Measurements from ENCODE around the gene PDLIM3. TPM values are rescaled to one million over a fixed set of nuclear protein-coding genes. Genes with fewer than 3 reads are reported as not detected.
"Not testable (repeated sequence)": the region's sequence is repeated elsewhere in the genome, so short reads cannot be mapped to it uniquely, and the experiment has no call there.

The PDLIM3 gene
- total RNA-seq, 6 donors from 2014 or later: 15.9 to 183 (median 42.2) TPM

GRCh38 chr4:185564349-185564748 lies 29.0 kb upstream of the PDLIM3 start:
- ATAC-seq (ENCODE audit: low FRiP score in 2 of 2) (no peak), DNase-seq (no peak)
- Histone ChIP-seq H3K27me3 (no peaks in the 10 kb centered on the region), H3K9me3 (no peaks in the 10 kb centered on the region), H3K4me3 (no peak overlapping the region), H3K27ac (no peak overlapping the region), H3K4me1 (peaks cover 0 to 7% (median 0%) of the 10 kb centered on the region in 4 donors), H3K36me3 (no peaks in the 10 kb centered on the region)
- TF ChIP-seq CTCF (IDR thresholded peaks at IDR 0.05) (no peak), POLR2AphosphoS5 (IDR thresholded peaks at IDR 0.05) (no peak), EP300 (IDR thresholded peaks at IDR 0.05) (no peak), POLR2A (IDR thresholded peaks at IDR 0.05) (no peak)
- WGBS, 2 donors: 89 to 96% methylated on average over 3 of the region's 3 CpGs

- Histone ChIP-seq H3K27ac (no peak overlapping the region), H3K27me3 (no peaks in the 10 kb centered on the region)
- no peak for DNase-seq
These were observed 27.2 kb upstream of the PDLIM3 start for GRCh38 chr4:185562531-185562930.

GRCh38 chr4:185560316-185560715 lies 25.0 kb upstream of the PDLIM3 start:
- ATAC-seq (ENCODE audit: low FRiP score in 2 of 2) (no peak), DNase-seq (no peak)
- H3K4me1 ChIP-seq: no peaks in the 10 kb centered on the region
- TF ChIP-seq CTCF (IDR thresholded peaks at IDR 0.05): no peak
- TF ChIP-seq EP300 (IDR thresholded peaks at IDR 0.05): no peak
- TF ChIP-seq POLR2A (IDR thresholded peaks at IDR 0.05): no peak
- TF ChIP-seq POLR2AphosphoS5 (IDR thresholded peaks at IDR 0.05): no peak
- 99 to 100% methylated on average over 4 to 5 of the region's 5 CpGs for WGBS, 2 donors
- no peaks in the 10 kb centered on the region for H3K9me3 ChIP-seq
- no peak overlapping the region for H3K27ac ChIP-seq
- no peak overlapping the region for H3K4me3 ChIP-seq
- H3K36me3 ChIP-seq: no peaks in the 10 kb centered on the region
- H3K27me3 ChIP-seq: no peaks in the 10 kb centered on the region

More at GRCh38 chr4:185562531-185562930, 27.2 kb upstream of the PDLIM3 start:
- Histone ChIP-seq H3K4me3 (no peak overlapping the region), H3K4me1 (peaks cover 0 to 7% (median 0%) of the 10 kb centered on the region in 4 donors), H3K36me3 (no peaks in the 10 kb centered on the region), H3K9me3 (no peaks in the 10 kb centered on the region)
- WGBS, 2 donors: 74 to 85% methylated on average over 3 of the region's 3 CpGs
- ATAC-seq (ENCODE audit: low FRiP score in 2 of 2): no peak
- TF ChIP-seq CTCF (IDR thresholded peaks at IDR 0.05) (no peak), POLR2A (IDR thresholded peaks at IDR 0.05) (no peak), POLR2AphosphoS5 (IDR thresholded peaks at IDR 0.05) (no peak), EP300 (IDR thresholded peaks at IDR 0.05) (no peak)

DNA sequence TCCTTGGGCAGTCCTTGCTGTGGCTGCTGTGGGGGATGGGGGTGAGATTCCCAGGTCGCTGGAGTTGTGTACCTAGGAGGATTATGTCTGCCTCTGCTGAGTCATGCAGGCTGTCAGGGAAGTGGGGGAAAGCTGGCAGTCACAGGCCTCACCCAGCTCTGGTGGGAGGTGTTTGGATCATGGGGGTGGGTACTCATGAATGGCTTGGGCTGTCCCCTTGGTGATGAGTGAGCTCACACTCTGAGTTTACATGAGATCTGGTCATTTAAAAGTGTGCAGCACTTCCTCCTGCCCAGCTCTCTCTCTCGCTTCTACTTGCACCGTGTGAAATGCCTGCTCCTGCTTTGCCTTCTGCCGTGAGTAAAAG lies 24.6 kb upstream of the PDLIM3 start:
- Histone ChIP-seq H3K27ac (no peak overlapping the region), H3K4me1 (no peaks in the 10 kb centered on the region), H3K9me3 (no peaks in the 10 kb centered on the region), H3K36me3 (no peaks in the 10 kb centered on the region), H3K27me3 (no peaks in the 10 kb centered on the region), H3K4me3 (no peak overlapping the region)
- ATAC-seq (ENCODE audit: low FRiP score in 2 of 2): peak in 1 of 2 donors; percentile 40
- no peak for TF ChIP-seq EP300 (IDR thresholded peaks at IDR 0.05)
- TF ChIP-seq CTCF (IDR thresholded peaks at IDR 0.05): no peak
- TF ChIP-seq POLR2A (IDR thresholded peaks at IDR 0.05): no peak
- no peak for TF ChIP-seq POLR2AphosphoS5 (IDR thresholded peaks at IDR 0.05)
- 66 to 87% methylated on average over 3 to 4 of the region's 4 CpGs for WGBS, 2 donors
- DNase-seq: peak in 1 of 2 donors; percentile 41

GRCh38 chr4:185559251-185559914 lies 24.1 kb upstream of the PDLIM3 start:
- H3K9me3 ChIP-seq; H3K36me3 ChIP-seq; H3K4me1 ChIP-seq; H3K27me3 ChIP-seq; H3K4me3 ChIP-seq; DNase-seq; H3K27ac ChIP-seq; ATAC-seq (ENCODE audit: low FRiP score in 2 of 2): not testable (repeated sequence)
- 73 to 75% methylated on average over 8 of the region's 8 CpGs for WGBS, 2 donors
